Panc1 (cell line): ENCODE results near the gene GPR25. TPM values are rescaled to one million over a fixed set of nuclear protein-coding genes. Genes with fewer than 3 reads are reported as not detected.

Source experiments
- ATAC-seq: fragments of 200-7000 bp; cut with Tn5 transposase; 2 replicates; pipeline ENCODE4 v1.9.1; 2020; ENCODE audit warnings: mild to moderate bottlenecking, moderate library complexity
- BruUV-seq: library from RNA; stranded (reverse); fragments of 400-500 nt; replicated peaks from 2 replicates; lab custom pipeline; 2021; lab: Mats Ljungman, UMichigan
- CTCF ChIA-PET: fragments of 300-600 bp; sonication (Branson Sonifier 250); formaldehyde crosslinking; loops from one replicate; lab custom pipeline; 2022; ENCODE audit warnings: antibody characterized with exemption; lab: Charles Lee
- POLR2A ChIA-PET: fragments of 300-600 bp; sonication (Branson Sonifier 250); formaldehyde crosslinking; loops from one replicate; lab custom pipeline; 2022; ENCODE audit warnings: antibody characterized with exemption; lab: Charles Lee
- DNase-seq: peaks from one replicate; pipeline ENCODE4 v3.0.0-alpha.2; 2010; ENCODE audit warnings: low read depth, low spot score
- H3K27ac ChIP-seq: 2 replicates; pipeline ENCODE4 v1.5.1; 2011; ENCODE audit warnings: mild to moderate bottlenecking, low read length, inconsistent platforms
- H3K27me3 ChIP-seq: fragments of 200-500 bp; sonication (Bioruptor generic); 2 replicates; pipeline ENCODE4 v1.6.0; 2014; ENCODE audit warnings: low read length, inconsistent platforms; ENCODE audit not compliant: control insufficient read depth, insufficient read depth
- H3K36me3 ChIP-seq: fragments of 200-500 bp; sonication (Bioruptor generic); 2 replicates; pipeline ENCODE4 v1.5.1; 2014; ENCODE audit warnings: inconsistent platforms, mild to moderate bottlenecking, low read length, moderate library complexity; ENCODE audit not compliant: control insufficient read depth, insufficient read depth
- H3K4me1 ChIP-seq: 2 replicates; pipeline ENCODE4 v1.5.1; 2011; ENCODE audit warnings: inconsistent platforms, mild to moderate bottlenecking, low read length, moderate library complexity; ENCODE audit not compliant: control insufficient read depth, insufficient read depth
- H3K4me3 ChIP-seq, 2 experiments: 2 replicates each; pipeline ENCODE4 v1.5.1; 2011 to 2012; ENCODE audit warnings: low read depth in 2 of 2, low read length in 2 of 2, mild to moderate bottlenecking in 2 of 2, inconsistent platforms in 1 of 2, moderate library complexity in 1 of 2
- H3K9me3 ChIP-seq: fragments of 200-500 bp; sonication (Bioruptor generic); 2 replicates; pipeline ENCODE4 v1.5.1; 2014; ENCODE audit warnings: low read depth, mild to moderate bottlenecking, inconsistent platforms, low read length, moderate library complexity; ENCODE audit not compliant: control insufficient read depth, insufficient read depth
- POLR2AphosphoS5 ChIP-seq: IDR thresholded peaks from 2 replicates; pipeline ENCODE4 v1.6.1; 2012; ENCODE audit warnings: mild to moderate bottlenecking, low read depth, low read length, moderate library complexity
- SIN3A ChIP-seq: IDR thresholded peaks from 2 replicates; pipeline ENCODE4 v1.6.1; 2012; ENCODE audit warnings: low read depth, mild to moderate bottlenecking, low read length, moderate library complexity, borderline replicate concordance; ENCODE audit not compliant: insufficient read depth
- TCF7L2 ChIP-seq: IDR thresholded peaks from 2 replicates; pipeline ENCODE4 v1.6.1; 2011; ENCODE audit warnings: mild to moderate bottlenecking, low read depth, low read length, inconsistent platforms
- in situ Hi-C: cut with HindIII; loops from 2 replicates; pipeline ENCODE4 v1.10.0; 2016; ENCODE audit warnings: low sequenced_read_pairs, low pct_unique_long_range_greater_than_20kb
- intact Hi-C: fragments of 100-400 bp; cut with micrococcal nuclease; formaldehyde crosslinking; loops from one replicate; pipeline ENCODE4 v1.10.0; 2022; ENCODE audit not compliant: unreplicated experiment
- total RNA-seq: library from RNA; stranded (reverse); gene quantifications from one replicate; pipeline ENCODE4 v1.2.1, GENCODE V29; 2021; ENCODE audit not compliant: unreplicated experiment
- TF ChIP-seq, protein P1 (sequence below), 2 experiments: IDR thresholded peaks; 2 replicates each; pipeline ENCODE4 v1.6.1; 2011 to 2012; ENCODE audit warnings: low read depth in 2 of 2, control low read depth in 1 of 2, low read length in 1 of 2, mild to moderate bottlenecking in 1 of 2, moderate library complexity in 1 of 2; ENCODE audit not compliant: insufficient read depth in 1 of 2
- TF ChIP-seq, protein P2 (sequence below): fragments of 450-650 bp; IDR thresholded peaks from 2 replicates; pipeline ENCODE4 v1.5.1; 2017; ENCODE audit warnings: mild to moderate bottlenecking

GPR25 gene
- total RNA-seq, 1 experiment from 2014 or later = not detected

DNA sequence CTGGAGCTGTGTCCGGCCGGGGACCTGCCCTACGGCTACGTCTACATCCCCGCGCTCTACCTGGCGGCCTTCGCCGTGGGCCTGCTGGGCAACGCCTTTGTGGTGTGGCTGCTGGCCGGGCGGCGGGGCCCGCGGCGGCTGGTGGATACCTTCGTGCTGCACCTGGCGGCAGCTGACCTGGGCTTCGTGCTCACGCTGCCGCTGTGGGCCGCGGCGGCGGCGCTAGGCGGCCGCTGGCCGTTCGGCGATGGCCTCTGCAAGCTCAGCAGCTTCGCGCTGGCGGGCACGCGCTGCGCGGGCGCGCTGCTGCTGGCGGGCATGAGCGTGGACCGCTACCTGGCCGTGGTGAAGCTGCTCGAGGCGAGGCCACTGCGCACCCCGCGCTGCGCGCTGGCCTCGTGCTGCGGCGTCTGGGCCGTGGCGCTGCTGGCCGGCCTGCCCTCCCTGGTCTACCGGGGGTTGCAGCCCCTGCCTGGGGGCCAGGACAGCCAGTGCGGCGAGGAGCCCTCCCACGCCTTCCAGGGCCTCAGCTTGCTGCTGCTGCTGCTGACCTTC is 412 bp downstream of the GPR25 start:
- Histone ChIP-seq H3K27me3 (peaks cover 3% of the 10 kb centered on the region), H3K4me3 (no peak overlapping the region), H3K9me3 (no peaks in the 10 kb centered on the region), H3K27ac (no peak overlapping the region), H3K4me1 (no peaks in the 10 kb centered on the region), H3K36me3 (no peaks in the 10 kb centered on the region)
- TF ChIP-seq, protein P1, sequence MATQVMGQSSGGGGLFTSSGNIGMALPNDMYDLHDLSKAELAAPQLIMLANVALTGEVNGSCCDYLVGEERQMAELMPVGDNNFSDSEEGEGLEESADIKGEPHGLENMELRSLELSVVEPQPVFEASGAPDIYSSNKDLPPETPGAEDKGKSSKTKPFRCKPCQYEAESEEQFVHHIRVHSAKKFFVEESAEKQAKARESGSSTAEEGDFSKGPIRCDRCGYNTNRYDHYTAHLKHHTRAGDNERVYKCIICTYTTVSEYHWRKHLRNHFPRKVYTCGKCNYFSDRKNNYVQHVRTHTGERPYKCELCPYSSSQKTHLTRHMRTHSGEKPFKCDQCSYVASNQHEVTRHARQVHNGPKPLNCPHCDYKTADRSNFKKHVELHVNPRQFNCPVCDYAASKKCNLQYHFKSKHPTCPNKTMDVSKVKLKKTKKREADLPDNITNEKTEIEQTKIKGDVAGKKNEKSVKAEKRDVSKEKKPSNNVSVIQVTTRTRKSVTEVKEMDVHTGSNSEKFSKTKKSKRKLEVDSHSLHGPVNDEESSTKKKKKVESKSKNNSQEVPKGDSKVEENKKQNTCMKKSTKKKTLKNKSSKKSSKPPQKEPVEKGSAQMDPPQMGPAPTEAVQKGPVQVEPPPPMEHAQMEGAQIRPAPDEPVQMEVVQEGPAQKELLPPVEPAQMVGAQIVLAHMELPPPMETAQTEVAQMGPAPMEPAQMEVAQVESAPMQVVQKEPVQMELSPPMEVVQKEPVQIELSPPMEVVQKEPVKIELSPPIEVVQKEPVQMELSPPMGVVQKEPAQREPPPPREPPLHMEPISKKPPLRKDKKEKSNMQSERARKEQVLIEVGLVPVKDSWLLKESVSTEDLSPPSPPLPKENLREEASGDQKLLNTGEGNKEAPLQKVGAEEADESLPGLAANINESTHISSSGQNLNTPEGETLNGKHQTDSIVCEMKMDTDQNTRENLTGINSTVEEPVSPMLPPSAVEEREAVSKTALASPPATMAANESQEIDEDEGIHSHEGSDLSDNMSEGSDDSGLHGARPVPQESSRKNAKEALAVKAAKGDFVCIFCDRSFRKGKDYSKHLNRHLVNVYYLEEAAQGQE (IDR thresholded peaks at IDR 0.05; ENCODE audit: insufficient read depth in 1 of 2, low read depth in 2 of 2, low read length in 1 of 2) = no peak
- TF ChIP-seq POLR2AphosphoS5 = no peak
- no peak for TF ChIP-seq SIN3A
- TF ChIP-seq, protein P2, sequence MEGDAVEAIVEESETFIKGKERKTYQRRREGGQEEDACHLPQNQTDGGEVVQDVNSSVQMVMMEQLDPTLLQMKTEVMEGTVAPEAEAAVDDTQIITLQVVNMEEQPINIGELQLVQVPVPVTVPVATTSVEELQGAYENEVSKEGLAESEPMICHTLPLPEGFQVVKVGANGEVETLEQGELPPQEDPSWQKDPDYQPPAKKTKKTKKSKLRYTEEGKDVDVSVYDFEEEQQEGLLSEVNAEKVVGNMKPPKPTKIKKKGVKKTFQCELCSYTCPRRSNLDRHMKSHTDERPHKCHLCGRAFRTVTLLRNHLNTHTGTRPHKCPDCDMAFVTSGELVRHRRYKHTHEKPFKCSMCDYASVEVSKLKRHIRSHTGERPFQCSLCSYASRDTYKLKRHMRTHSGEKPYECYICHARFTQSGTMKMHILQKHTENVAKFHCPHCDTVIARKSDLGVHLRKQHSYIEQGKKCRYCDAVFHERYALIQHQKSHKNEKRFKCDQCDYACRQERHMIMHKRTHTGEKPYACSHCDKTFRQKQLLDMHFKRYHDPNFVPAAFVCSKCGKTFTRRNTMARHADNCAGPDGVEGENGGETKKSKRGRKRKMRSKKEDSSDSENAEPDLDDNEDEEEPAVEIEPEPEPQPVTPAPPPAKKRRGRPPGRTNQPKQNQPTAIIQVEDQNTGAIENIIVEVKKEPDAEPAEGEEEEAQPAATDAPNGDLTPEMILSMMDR = no peak
- TF ChIP-seq TCF7L2 = no peak
- ChIA-PET CTCF (no interaction called here), POLR2A (no interaction called here)
- no TSS peak for BruUV-seq
- DNase-seq (no peak), ATAC-seq (no peak)
- intact Hi-C loops (no loop called here), in situ Hi-C loops (no loop called here)

DNA sequence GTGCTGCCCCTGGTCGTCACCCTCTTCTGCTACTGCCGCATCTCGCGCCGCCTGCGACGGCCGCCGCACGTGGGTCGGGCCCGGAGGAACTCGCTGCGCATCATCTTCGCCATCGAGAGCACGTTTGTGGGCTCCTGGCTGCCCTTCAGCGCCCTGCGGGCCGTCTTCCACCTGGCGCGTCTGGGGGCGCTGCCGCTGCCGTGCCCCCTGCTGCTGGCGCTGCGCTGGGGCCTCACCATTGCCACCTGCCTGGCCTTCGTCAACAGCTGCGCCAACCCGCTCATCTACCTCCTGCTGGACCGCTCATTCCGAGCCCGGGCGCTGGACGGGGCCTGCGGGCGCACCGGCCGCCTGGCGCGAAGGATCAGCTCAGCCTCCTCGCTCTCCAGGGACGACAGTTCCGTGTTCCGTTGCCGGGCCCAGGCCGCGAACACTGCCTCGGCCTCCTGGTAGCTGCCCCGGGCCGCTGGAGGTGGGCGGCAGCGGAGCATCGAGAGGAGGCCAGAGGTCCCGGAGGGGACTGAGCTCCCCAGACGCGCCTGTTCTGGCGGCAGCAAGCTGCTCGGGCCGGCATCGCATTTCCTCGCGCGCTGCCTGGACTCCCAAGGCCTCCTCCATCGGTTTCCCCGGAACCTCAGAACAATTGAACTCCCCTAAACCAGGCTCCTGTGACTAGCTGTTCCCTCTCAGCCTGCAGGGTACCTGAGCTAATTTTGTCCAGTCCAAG is 1.1 kb downstream of the GPR25 start:
- no peaks in the 10 kb centered on the region for H3K4me1 ChIP-seq
- no peak for TF ChIP-seq POLR2AphosphoS5
- TF ChIP-seq, protein P2 = no peak
- H3K36me3 ChIP-seq = no peaks in the 10 kb centered on the region
- in situ Hi-C loops (no loop called here), intact Hi-C loops (no loop called here)
- H3K27ac ChIP-seq = no peak overlapping the region
- POLR2A ChIA-PET = interaction anchor here (0.6 kb wide), 1 partner anchor 29 kb away, joined by 3 read pairs; no protein-coding TSS in a partner anchor
- H3K27me3 ChIP-seq = peaks cover 3% of the 10 kb centered on the region
- no peaks in the 10 kb centered on the region for H3K9me3 ChIP-seq
- no peak for ATAC-seq
- no peak for DNase-seq
- BruUV-seq = no TSS peak
- CTCF ChIA-PET = no interaction called here
- no peak overlapping the region for H3K4me3 ChIP-seq
